Nephron progenitor cell (in vitro differentiated cells): ENCODE data around the gene ENOX2.
"Not testable (repeated sequence)": the region's sequence is repeated elsewhere in the genome, so short reads cannot be mapped to it uniquely, and the experiment has no call there.

Experiments
- DNase-seq: peaks from one replicate; pipeline ENCODE4 v3.0.0; 2021
- H3K27ac Mint-ChIP-seq: 2 replicates; pipeline ENCODE4 v1.8.0; 2021; ENCODE audit warnings: mild to moderate bottlenecking, moderate library complexity, mixed read lengths
- H3K27me3 Mint-ChIP-seq: 2 replicates; pipeline ENCODE4 v1.8.0; 2021; ENCODE audit warnings: mild to moderate bottlenecking, low read depth, mixed read lengths; ENCODE audit not compliant: poor library complexity
- H3K36me3 Mint-ChIP-seq: 2 replicates; pipeline ENCODE4 v1.8.0; 2021; ENCODE audit warnings: low read depth, mixed read lengths
- H3K4me1 Mint-ChIP-seq: 2 replicates; pipeline ENCODE4 v1.8.0; 2021; ENCODE audit warnings: mixed read lengths
- H3K4me3 Mint-ChIP-seq: 2 replicates; pipeline ENCODE4 v1.8.0; 2021; ENCODE audit warnings: mild to moderate bottlenecking, moderate library complexity, mixed read lengths
- H3K9me3 Mint-ChIP-seq: 2 replicates; pipeline ENCODE4 v1.8.0; 2021; ENCODE audit warnings: mild to moderate bottlenecking, moderate library complexity, mixed read lengths
- CTCF ChIP-seq: fragments of 200-600 bp; sonication (generic); IDR thresholded peaks from 2 replicates; pipeline ENCODE4 v1.5.0; 2021; ENCODE audit warnings: antibody characterized with exemption

Gene ENOX2

GRCh38 chrX:130827648-130828047 is 75.4 kb downstream of the ENOX2 start:
- Mint-ChIP-seq H3K9me3 (no peaks in the 10 kb centered on the region), H3K4me1 (peaks cover 13% of the 10 kb centered on the region), H3K4me3 (no peak overlapping the region), H3K27me3 (peaks cover 4% of the 10 kb centered on the region), H3K27ac (no peak overlapping the region), H3K36me3 (peaks cover 15% of the 10 kb centered on the region)
- DNase-seq, result no peak
- no peak for TF ChIP-seq CTCF

- Mint-ChIP-seq H3K4me3 (no peak overlapping the region), H3K36me3 (peaks cover 15% of the 10 kb centered on the region), H3K4me1 (peaks cover 4% of the 10 kb centered on the region), H3K27me3 (peaks cover 4% of the 10 kb centered on the region), H3K27ac (peak overlapping the region; percentile 74), H3K9me3 (no peaks in the 10 kb centered on the region)
- no peak for DNase-seq
- TF ChIP-seq CTCF, result no peak
Observed at GRCh38 chrX:130826249-130826648, 76.8 kb downstream of the ENOX2 start.

- H3K9me3 Mint-ChIP-seq, result peaks cover 3% of the 10 kb centered on the region
- peaks cover 4% of the 10 kb centered on the region for H3K4me1 Mint-ChIP-seq
- no peak overlapping the region for H3K4me3 Mint-ChIP-seq
Observed at GRCh38 chrX:130825525-130825924, 77.5 kb downstream of the ENOX2 start.

GRCh38 chrX:130819367-130819766 is 83.6 kb downstream of the ENOX2 start:
- H3K27ac Mint-ChIP-seq, H3K4me3 Mint-ChIP-seq, H3K27me3 Mint-ChIP-seq, H3K4me1 Mint-ChIP-seq, DNase-seq: not testable (repeated sequence)
- Mint-ChIP-seq H3K36me3 (peaks cover 52% of the 10 kb centered on the region), H3K9me3 (peaks cover 61% of the 10 kb centered on the region)

More at GRCh38 chrX:130825525-130825924, 77.5 kb downstream of the ENOX2 start:
- Mint-ChIP-seq H3K27me3 (peaks cover 4% of the 10 kb centered on the region), H3K27ac (no peak overlapping the region), H3K36me3 (peaks cover 18% of the 10 kb centered on the region)
- TF ChIP-seq CTCF, result no peak
- DNase-seq, result no peak

GRCh38 chrX:130813932-130814331 is 89.1 kb downstream of the ENOX2 start:
- not testable (repeated sequence) for H3K27ac Mint-ChIP-seq, DNase-seq, H3K4me1 Mint-ChIP-seq, H3K27me3 Mint-ChIP-seq, H3K4me3 Mint-ChIP-seq
- H3K36me3 Mint-ChIP-seq, result peaks cover 71% of the 10 kb centered on the region
- H3K9me3 Mint-ChIP-seq, result peaks cover 74% of the 10 kb centered on the region

- Mint-ChIP-seq H3K4me3 (no peak overlapping the region), H3K27me3 (no peaks in the 10 kb centered on the region), H3K36me3 (peaks cover 39% of the 10 kb centered on the region), H3K4me1 (no peaks in the 10 kb centered on the region), H3K9me3 (peaks cover 42% of the 10 kb centered on the region), H3K27ac (no peak overlapping the region)
- no peak for TF ChIP-seq CTCF
- no peak for DNase-seq
Observed at GRCh38 chrX:130810561-130810960, 92.4 kb downstream of the ENOX2 start.

- no peak for DNase-seq
- no peaks in the 10 kb centered on the region for H3K4me1 Mint-ChIP-seq
- no peaks in the 10 kb centered on the region for H3K27me3 Mint-ChIP-seq
- no peak overlapping the region for H3K27ac Mint-ChIP-seq
- TF ChIP-seq CTCF, result no peak
- no peaks in the 10 kb centered on the region for H3K9me3 Mint-ChIP-seq
- no peak overlapping the region for H3K4me3 Mint-ChIP-seq
- H3K36me3 Mint-ChIP-seq, result no peaks in the 10 kb centered on the region
Observed at GRCh38 chrX:130805903-130806302, 97.1 kb downstream of the ENOX2 start.
